ENCODE results near the gene NUDT22. TPM values are rescaled to one million over a fixed set of nuclear protein-coding genes. Genes with fewer than 3 reads are reported as not detected.

The NUDT22 gene
- total and polyA plus RNA-seq, 11 donors = 63.7 to 93.0 (median 70.3) TPM

GRCh38 chr11:64249038-64249437 lies 23.0 kb downstream of the NUDT22 start:
- Histone ChIP-seq H3K4me3 (no peak overlapping the region), H3K4me1 (peaks cover 5 to 67% (median 41%) of the 10 kb centered on the region in 12 donors), H3K36me3 (peaks cover 0 to 4% (median under 1%) of the 10 kb centered on the region in 9 donors), H3K27me3 (no peaks in the 10 kb centered on the region), H3K27ac (no peak overlapping the region), H3K9me3 (no peaks in the 10 kb centered on the region)
- DNase-seq = no peak
- TF ChIP-seq CTCF (IDR thresholded peaks at IDR 0.05) (no peak), POLR2A (IDR thresholded peaks at IDR 0.05) (no peak)
- intact Hi-C loops (cut with DNase I) = no loop called here
- no peak for ATAC-seq
- WGBS, 4 donors = 89 to 96% (median 96%) methylated on average over 4 of the region's 4 CpGs

GRCh38 chr11:64249563-64250414 lies 23.7 kb downstream of the NUDT22 start:
- no peak for ATAC-seq
- no peak for TF ChIP-seq CTCF (IDR thresholded peaks at IDR 0.05)
- no peak for TF ChIP-seq POLR2A (IDR thresholded peaks at IDR 0.05)
- intact Hi-C loops (cut with DNase I) = loop anchor here in 4 of 10 donors (2.0 to 10.0 kb wide), 4 partner anchors 19 to 55 kb away; partner anchors contain the start of genes CATSPERZ (in 3 of the 4) and ESRRA (in 1 of the 4)
- H3K36me3 ChIP-seq = peaks cover 0 to 5% (median 4%) of the 10 kb centered on the region in 9 donors
- H3K9me3 ChIP-seq = no peaks in the 10 kb centered on the region
- H3K27ac ChIP-seq = no peak overlapping the region
- no peak for DNase-seq
- H3K4me3 ChIP-seq = no peak overlapping the region
- H3K27me3 ChIP-seq = no peaks in the 10 kb centered on the region
- peaks cover 5 to 69% (median 39%) of the 10 kb centered on the region in 12 donors for H3K4me1 ChIP-seq
- WGBS, 4 donors = 89 to 95% (median 92%) methylated on average over 7 to 8 of the region's 8 CpGs

- TF ChIP-seq CTCF (IDR thresholded peaks at IDR 0.05) (no peak), POLR2A (IDR thresholded peaks at IDR 0.05) (no peak)
- WGBS, 4 donors = 21 to 23% (median 23%) methylated on average over 13 of the region's 13 CpGs
- Histone ChIP-seq H3K4me3 (peak overlapping the region; percentile 20 to 100 (median 88)), H3K4me1 (peaks cover 5 to 62% (median 36%) of the 10 kb centered on the region in 12 donors), H3K36me3 (peaks cover 0 to 12% (median 6%) of the 10 kb centered on the region in 9 donors), H3K27me3 (no peaks in the 10 kb centered on the region), H3K27ac (peak overlapping the region in 6 of 12 donors; percentile 10 to 92 (median 65)), H3K9me3 (no peaks in the 10 kb centered on the region)
- ATAC-seq = no peak
- intact Hi-C loops (cut with DNase I) = loop anchor here in 4 of 10 donors (1.0 to 10.0 kb wide), 6 partner anchors 18 to 54 kb away; partner anchors contain the start of genes CATSPERZ (in 3 of the 4) and ESRRA (in 1 of the 4)
- DNase-seq = no peak
These were observed 24.4 kb downstream of the NUDT22 start for GRCh38 chr11:64250415-64251015.

All from heart left ventricle (tissue), 16 donors.